22Rv1 (cell line): ENCODE measurements around the gene APPL2.
A peak's percentile ranks its signal among the peaks of the same experiment; 100 is the strongest.

Experiments used
- H3K27ac ChIP-seq: fragments of 450-650 bp; 2 replicates; pipeline ENCODE4 v1.5.1; 2017
- ZFX ChIP-seq: fragments of 450-650 bp; IDR thresholded peaks from 2 replicates; pipeline ENCODE4 v1.6.1; 2017; ENCODE audit warnings: antibody characterized with exemption, borderline replicate concordance
- TF ChIP-seq, protein P1 (sequence below): fragments of 450-650 bp; IDR thresholded peaks from 2 replicates; pipeline ENCODE4 v1.5.1; 2017; ENCODE audit warnings: mild to moderate bottlenecking

Gene APPL2

DNA sequence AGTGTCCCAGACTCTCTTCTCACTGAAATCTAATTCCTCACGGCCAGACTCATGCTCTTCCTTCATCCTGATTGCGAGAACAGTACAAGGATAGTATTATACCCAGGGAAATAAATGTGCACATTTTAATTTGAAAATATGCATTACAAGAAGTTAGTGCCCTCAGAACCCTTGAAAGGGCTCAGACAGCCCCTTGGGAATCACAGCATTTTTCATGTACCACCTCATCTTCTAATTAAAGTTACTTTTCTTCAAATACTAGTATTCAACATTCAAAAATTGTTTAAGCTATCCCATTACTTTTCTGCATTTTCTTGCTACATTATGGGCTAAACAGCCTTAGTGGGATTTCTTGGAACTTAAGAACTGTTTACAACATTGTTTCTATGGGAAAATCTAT, 1.7 kb upstream of the APPL2 start:
- TF ChIP-seq, protein P1, sequence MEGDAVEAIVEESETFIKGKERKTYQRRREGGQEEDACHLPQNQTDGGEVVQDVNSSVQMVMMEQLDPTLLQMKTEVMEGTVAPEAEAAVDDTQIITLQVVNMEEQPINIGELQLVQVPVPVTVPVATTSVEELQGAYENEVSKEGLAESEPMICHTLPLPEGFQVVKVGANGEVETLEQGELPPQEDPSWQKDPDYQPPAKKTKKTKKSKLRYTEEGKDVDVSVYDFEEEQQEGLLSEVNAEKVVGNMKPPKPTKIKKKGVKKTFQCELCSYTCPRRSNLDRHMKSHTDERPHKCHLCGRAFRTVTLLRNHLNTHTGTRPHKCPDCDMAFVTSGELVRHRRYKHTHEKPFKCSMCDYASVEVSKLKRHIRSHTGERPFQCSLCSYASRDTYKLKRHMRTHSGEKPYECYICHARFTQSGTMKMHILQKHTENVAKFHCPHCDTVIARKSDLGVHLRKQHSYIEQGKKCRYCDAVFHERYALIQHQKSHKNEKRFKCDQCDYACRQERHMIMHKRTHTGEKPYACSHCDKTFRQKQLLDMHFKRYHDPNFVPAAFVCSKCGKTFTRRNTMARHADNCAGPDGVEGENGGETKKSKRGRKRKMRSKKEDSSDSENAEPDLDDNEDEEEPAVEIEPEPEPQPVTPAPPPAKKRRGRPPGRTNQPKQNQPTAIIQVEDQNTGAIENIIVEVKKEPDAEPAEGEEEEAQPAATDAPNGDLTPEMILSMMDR, result no peak
- no peak for TF ChIP-seq ZFX
- H3K27ac ChIP-seq, result no peak overlapping the region

DNA sequence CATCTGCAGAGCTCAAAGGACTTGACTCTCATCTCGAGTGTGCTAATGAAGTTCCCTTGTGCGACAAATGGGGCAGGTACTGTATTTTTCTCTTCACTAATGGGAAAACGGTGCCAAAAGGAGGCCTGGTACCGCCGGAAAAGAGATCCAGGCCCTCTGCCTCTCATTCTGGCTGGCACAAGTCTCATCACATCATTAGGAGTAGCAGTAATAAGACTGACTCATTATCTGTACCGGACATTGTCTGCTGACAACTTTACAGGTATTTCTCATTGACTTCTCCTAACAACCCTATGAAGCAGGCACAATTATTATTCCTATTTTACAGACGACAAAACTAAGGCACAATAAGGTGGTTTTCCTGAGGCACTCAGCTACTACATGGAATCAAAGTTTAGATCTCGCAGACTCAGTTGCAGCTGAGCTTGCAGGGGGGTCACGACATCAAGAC, 668 bp downstream of the APPL2 start:
- TF ChIP-seq, protein P1, result no peak
- no peak for TF ChIP-seq ZFX
- peak overlapping the region; percentile 74 for H3K27ac ChIP-seq

DNA sequence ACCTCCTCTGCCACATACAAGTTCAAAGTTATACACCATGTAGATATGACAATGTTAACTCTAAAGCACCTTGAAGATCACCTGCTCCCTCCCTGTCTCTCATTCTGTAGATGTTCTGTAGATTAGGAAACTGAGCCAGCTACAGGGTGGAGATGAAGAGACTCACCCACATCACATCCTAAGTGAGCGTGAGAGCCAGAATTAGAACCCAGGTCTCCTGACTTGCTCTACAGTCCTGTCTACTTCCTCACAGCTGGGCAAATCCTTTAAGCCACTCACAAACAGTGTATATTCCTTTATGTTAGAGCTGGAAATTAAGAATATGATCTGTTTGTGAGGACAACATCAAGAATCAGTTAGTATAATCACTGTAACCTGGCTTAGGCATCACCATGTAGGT, 1.8 kb downstream of the APPL2 start:
- H3K27ac ChIP-seq, result no peak overlapping the region
- TF ChIP-seq ZFX, result no peak
- TF ChIP-seq, protein P1, result no peak

DNA sequence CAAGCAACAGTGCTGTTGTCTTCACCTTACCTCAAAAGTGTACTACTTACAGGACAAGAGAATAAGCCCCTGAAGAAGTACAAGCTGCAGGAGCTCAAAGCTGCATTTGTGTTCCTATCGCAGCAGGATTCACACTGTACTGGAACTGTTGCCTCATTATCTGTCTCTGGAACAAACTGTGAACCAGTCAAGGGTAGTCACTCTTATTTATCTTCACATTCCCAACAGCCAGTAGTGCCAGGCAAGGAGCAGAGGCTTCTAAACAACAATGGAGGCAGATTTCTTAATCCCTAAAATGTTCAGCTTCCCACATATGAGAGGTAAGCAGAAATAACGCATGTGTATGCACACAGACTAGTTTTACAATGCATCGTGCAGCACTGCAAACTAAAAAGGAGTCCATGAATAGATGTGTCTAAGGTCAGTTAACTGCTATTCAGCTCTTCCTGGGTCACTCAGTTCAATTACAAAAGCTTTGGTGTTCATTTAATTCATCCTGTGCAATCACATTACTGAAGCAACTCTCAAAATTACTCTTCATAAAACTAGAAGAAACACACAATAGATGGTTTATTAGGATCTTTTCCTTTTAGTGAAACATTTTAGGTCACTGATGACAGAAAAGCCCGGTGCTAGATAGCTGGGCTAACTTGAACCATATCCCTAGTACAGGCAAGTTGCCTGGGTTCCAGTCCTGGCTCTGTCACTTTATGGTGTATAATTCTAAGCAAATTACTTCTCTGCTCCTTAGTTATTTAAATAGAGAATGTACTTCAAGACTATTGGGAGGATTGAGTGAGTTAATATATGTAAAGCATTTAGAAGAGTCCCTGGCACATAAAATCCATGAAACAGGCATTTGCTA, 2.7 kb downstream of the APPL2 start:
- no peak overlapping the region for H3K27ac ChIP-seq
- TF ChIP-seq, protein P1, result no peak
- no peak for TF ChIP-seq ZFX

DNA sequence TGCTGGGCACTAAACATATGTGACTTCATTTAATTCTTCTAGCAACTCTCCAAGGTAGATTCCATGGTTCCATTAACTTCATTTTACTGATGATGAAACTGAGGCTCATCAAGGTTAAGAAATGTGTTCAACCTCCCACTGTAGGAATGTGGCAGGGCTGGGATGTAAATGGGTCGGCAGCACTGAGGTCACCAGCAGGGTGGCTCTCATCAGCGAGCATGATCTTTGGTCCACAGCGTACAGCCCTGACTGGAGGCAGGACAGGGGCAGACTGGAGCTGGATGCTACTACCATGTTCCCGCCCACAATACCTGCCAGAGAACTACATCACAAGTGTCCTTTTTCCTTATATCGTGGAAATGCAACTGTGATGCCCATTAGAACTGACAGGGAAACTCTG, 4.6 kb downstream of the APPL2 start:
- no peak for TF ChIP-seq ZFX
- TF ChIP-seq, protein P1, result no peak
- no peak overlapping the region for H3K27ac ChIP-seq

DNA sequence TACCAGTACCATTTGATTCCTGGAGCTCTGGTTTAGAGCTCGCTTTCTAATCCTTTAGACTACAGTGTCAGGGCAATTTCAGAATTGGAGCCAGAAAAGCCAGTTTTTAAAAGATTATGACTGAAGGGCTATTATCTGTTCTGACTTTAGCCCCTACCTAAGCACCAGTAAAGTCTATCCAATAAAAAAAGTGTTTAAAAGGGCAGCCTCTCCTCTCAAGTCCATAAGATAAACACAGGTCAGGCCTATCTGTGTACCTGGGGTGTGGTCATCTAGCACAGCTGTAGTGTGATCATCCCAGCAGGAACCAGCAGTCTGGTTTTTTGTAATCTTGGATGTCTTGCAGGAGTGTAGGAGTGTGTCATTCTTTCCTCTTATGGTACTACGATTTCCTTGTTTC, 6.6 kb downstream of the APPL2 start:
- H3K27ac ChIP-seq, result 0 out of 2 replicates have a peak overlapping the region, but pooled peaks have one; percentile 2

DNA sequence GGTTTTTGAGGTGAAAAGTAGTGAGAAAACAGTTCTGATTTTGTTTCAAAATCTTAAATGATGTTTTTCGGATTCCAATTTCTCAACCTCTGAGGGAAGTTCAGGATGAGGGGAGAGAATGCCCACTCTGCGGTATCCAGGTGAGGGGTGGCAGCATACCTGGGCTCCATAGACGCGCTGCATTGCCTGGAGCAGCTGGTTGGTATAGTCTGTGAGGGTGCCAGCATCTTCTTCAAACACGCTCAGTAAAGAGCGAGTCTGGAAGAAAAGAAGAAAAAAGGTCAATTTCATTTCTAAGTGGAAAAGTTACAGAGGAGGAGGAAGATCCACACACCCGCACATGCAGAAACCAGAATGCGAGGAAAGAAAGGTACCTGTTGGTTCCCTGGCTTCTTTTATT, 7.0 kb downstream of the APPL2 start:
- TF ChIP-seq, protein P1, result no peak
- TF ChIP-seq ZFX, result no peak
- H3K27ac ChIP-seq, result no peak overlapping the region

More for the DNA sequence above, 6.6 kb downstream of the APPL2 start:
- no peak for TF ChIP-seq ZFX
- TF ChIP-seq, protein P1, result no peak
